SHP77 (cell line): ENCODE results near the gene MVD.
"Not testable (repeated sequence)": the region's sequence is repeated elsewhere in the genome, so short reads cannot be mapped to it uniquely, and the experiment has no call there.

Experiments
- DNase-seq, 2 experiments: peaks; one replicate each; lab custom pipeline; 2025; lab: John Stamatoyannopoulos, UW

The MVD gene

GRCh38 chr16:88624977-88625576, 37.8 kb downstream of the MVD start:
- no peak for DNase-seq

DNA sequence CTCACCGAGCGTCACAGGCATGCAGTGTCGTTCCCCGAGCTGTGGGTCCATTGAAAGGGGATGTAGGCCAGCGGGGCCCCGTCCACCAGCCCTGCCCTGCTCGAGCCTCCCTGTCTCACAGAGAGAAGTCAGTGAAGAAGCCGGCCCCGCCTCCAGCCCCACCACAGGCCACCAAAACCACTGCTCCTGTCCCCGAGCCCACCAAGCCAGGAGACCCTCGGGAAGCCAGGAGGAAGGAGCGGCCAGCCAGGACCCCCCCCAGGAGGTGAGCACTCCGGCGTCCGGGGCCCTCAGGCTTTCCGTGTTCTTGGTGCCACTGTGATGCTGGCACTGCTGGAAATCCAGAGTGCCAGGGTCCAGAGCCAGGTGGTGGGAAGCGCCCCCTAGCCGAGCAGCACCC, 38.4 kb downstream of the MVD start:
- DNase-seq, result no peak

DNA sequence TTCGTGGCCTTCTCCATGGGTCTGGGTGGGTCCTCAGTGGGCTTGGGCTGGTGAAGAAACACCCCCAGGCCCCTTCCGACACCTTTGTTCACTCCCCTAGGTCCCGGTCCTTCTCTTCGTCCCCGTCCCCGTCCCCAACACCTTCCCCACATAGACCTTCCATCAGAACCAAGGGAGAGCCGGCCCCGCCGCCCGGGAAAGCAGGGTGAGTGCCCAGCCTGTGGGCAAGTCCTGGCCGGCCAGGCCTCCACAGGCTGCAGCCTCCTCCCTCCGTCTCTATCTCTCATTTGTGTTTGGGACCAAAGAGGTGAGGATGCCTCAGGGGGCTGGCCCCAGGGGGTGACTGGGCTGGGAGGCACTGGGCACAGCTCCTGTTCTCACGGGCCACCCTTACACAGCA, 39.0 kb downstream of the MVD start:
- DNase-seq, result no peak

- DNase-seq, result no peak
Observed at GRCh38 chr16:88622866-88623265, 40.0 kb downstream of the MVD start.

- no peak for DNase-seq
Observed at GRCh38 chr16:88622125-88622524, 40.8 kb downstream of the MVD start.

DNA sequence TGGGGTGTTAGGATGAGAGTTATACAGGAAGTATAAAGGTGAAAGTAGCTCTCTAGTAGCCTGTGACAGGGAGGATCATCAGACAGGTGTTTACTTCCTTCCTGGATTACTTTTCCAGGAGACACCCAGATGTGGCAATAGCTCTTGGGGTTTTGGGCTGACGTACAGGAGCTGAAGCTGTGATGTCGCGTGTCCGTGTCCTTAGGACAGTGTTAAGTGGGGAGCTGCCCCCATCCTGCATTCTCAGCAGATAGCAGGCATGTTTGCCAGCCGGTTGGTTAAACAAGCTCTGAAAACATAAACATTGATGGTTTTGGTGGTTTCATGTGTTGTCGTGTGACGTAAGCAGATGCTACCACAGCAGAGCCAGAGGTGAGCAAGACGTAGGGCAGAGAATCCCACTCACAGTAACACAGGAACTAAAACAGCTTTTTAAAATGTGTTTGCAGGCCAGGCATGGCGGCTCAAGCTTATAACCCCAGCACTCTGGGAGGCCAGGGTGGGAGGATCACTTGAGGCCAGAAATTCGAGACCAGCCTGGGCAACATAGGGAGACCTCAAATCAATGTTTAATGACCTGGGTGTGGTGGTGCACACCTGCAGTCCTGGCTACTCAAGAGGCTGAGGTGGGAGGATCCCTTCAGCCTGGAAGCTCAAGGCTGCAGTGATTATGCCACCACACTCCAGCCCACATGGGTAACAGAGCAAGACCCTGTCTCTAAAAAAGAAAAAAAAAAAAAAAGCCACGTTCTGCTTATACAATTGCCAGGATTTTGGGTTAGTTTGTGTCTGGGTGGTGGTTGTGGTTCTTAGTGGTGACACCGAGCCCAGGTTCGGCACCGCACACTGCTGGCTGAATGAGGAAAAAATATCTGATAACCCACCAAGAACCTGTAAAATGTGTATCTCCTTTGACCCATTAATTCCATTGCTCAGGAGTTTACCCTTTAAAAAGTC, 42.8 kb downstream of the MVD start:
- no peak for DNase-seq

- DNase-seq, result no peak
Observed at GRCh38 chr16:88618956-88619667, 43.8 kb downstream of the MVD start.

GRCh38 chr16:88618182-88618955, 44.5 kb downstream of the MVD start:
- DNase-seq, result no peak

- peak; percentile 50 to 71 for DNase-seq
Observed at GRCh38 chr16:88617268-88618031, 45.4 kb downstream of the MVD start.

GRCh38 chr16:88616736-88617135, 46.2 kb downstream of the MVD start:
- DNase-seq, result no peak

DNA sequence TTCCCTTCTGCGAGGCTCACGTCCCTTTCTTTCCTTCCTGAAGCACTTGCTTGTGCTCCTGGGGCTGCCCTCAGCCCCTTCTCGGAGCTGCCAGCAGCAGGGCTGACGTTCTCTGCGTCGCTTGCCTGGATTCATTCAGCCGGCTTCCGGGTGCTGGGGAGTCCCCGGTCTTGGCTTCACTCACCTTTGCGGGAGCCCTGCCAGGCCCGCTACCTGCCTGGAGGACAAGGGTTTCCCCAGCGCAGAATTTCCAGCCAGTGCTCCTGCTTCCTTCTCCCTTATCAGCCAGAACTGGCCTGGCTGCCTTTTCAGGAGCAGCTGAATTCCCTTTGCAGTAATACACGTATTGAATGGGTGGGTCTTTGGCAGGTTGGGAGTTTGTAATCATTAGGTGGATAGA, 46.6 kb downstream of the MVD start:
- no peak for DNase-seq

GRCh38 chr16:88614818-88615580, 47.9 kb downstream of the MVD start:
- no peak for DNase-seq

GRCh38 chr16:88613911-88614817, 48.7 kb downstream of the MVD start:
- DNase-seq, result no peak

DNA sequence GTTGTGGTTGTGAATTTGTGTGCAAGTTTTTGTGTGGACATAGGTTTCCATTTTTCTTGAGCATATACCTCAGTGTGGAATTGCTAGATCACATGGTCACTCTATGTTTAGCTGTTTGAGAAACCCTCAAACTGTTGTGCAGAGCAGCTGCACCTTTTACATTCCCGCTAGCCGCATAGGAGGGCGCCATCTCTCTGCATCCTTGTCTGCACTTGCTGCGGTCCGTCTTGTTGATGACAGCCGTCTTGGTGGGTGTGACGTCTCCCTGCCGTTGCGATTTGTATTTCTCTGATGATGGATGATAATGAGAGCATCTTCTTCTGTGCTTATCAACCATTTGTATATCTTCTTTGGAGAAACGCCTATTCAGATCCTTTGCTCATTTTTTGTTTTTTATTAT, 49.6 kb downstream of the MVD start:
- DNase-seq, result no peak

DNA sequence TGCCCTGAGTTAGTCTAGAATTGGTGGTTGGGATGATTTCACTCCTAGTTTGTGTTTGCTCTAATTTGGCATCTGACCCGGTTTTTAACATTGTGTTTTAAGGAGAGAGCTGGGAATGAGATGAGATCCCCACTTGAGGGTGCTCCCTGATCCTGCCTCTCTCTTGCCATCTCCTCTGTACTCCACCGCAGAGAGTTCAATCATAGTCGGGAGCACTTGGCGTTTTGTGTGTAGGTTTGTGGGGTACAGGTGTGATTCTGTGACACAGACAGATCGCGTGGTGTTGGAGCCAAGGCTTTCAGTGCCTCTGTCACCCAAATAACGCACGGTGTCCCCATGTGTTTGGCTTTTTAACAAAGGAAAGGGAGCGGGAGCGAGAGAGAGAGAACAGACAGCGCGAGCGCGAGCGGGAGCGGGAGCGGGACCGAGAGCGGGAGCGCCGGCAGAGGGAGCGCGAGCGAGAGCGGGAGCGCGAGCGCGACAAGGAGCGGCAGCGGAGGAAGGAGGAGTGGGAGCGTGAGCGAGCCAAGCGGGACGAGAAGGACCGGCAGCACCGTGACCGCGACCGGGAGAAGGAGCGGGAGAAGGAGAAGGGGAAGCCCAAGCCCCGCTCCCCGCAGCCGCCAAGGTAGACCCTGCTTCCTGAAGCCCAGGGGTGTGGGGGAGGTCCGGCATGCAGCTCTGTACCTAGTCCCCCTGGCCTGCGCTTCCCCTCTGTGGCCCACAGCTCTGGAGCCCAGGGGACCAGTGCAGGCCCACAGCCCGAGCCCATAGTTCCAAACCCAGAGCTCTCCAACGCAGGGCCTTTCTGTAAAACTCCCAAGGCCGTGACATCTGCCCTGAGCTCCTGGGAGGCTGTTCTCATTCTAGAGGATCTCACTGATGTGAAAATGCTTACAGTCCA, 51.7 kb downstream of the MVD start:
- no peak for DNase-seq

- DNase-seq, result no peak
Observed at GRCh38 chr16:88610080-88610479, 52.8 kb downstream of the MVD start.

DNA sequence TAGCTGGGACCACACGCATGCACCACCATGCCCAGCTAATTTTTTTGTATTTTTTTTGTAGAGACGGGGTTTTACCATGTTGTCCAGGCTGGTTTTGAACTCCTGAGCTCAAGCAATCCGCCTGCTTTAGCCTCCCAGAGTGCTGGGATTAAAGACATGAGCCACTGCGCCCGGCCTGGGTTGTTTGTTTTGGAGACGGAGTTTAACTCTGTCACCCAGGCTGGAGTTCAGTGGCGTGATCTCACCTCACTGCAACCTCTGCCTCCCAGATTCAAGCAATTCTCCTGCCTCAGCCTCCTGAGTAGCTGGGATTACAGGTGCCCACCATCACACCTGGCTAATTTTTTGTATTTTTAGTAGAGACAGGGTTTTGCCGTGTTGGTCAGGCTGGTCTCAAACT, 53.5 kb downstream of the MVD start:
- DNase-seq, result not testable (repeated sequence)

- no peak for DNase-seq
Observed at GRCh38 chr16:88608076-88608475, 54.8 kb downstream of the MVD start.
